Measurements from ENCODE around the gene XPC.
"Not testable (repeated sequence)": the region's sequence is repeated elsewhere in the genome, so short reads cannot be mapped to it uniquely, and the experiment has no call there.

The XPC gene

DNA sequence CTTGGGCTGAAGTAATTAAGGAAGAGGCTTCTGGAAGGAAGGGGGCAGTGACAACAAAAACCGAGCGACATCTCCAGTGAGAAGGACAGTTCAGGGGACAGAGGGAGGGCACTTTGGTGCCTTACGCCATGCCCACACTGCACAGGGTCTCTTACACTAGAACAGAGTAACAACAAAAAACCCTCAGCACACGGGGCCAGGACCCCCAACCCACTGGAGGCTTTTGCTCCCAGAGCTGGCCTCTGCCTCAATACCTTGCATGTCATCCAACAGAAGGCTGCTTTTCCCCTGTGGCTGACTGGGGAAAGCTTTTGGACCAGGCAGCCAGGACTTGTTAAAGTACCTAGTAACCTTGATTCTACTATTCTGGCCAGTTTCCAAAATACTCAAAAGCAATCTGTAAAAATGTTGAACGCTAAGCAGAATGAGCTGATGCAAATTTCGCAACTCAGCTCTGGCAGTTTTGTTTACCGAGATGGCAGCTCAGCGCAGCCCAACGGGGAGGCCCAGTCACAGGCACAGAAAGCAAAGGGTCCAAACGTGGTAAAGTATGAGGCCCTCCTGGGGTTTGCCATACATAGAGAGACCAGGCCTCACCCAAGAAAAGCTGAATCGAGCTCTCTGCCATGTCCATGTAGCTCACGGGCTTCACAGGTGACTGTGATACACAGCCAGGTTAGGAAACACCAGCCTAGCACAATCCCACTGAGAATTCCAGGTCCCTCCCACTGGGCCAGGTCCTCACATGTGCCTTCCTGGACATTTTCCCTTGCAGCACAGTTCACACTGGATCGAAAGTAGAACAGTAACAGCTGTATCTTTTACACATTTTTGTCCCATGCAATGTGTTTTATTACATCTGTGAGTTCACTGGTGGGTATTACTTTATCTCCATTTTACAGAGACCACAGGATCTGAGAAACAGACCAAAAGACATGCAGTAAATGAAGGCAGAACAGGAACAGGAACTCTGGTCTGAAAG is 59.7 kb downstream of the XPC start:
- CTCF ChIA-PET, result no interaction called here
- POLR2A ChIA-PET (ENCODE audit: low non-redundant PET), result no interaction called here
- no peak for TF ChIP-seq CTCF (conservative IDR thresholded peaks at IDR 0.05; ENCODE audit: low read depth)
- H3K27ac ChIP-seq, result peak overlapping the region; percentile 87
- DNase-seq (ENCODE audit: low spot score), result no peak

DNA sequence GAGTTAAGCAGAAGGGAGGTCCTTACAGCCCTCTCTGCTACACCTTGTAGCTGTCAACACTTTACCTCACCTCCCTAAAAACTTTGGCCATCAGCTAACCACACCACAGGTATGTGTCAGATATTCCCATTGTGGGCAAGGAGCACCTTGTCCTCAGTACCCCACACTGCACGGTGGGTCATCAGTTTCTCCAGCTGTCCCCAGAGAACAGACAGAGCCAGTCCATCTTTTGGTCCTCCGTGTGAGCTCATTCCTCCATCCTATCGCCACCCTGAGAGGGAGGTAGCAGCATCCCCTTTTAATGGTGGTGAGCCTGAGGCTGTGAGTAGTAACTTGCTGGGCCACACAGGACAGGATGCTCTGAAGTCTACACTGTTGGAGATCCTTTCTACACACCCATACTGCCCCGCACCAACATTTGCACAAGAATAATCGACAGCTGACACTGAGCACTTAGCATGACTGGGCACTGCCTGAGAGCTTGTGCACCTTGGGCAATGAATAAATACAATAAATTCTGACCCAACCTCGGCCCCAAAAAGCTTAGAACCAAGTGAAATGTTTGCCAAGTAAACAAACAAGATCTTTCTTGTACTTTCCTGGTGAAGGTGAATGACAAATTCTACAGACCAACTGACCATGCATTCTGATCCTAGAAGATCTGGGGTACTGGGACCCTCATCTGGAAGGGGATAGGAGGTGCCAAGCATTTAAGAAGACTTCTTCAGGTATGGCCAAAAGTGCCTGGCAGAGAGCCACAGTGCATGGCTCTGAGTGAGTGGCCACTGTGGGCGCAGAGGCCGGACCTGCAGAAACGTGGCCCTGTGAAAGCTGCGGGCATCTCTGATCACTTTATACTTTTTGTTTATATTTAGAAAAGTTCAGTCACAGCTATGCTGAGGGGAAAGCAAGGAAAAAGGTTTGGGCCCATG is 60.7 kb downstream of the XPC start:
- H3K27ac ChIP-seq, result peak overlapping the region; percentile 87
- CTCF ChIA-PET, result no interaction called here
- DNase-seq (ENCODE audit: low spot score), result no peak
- POLR2A ChIA-PET (ENCODE audit: low non-redundant PET), result no interaction called here
- TF ChIP-seq CTCF (conservative IDR thresholded peaks at IDR 0.05; ENCODE audit: low read depth), result no peak

DNA sequence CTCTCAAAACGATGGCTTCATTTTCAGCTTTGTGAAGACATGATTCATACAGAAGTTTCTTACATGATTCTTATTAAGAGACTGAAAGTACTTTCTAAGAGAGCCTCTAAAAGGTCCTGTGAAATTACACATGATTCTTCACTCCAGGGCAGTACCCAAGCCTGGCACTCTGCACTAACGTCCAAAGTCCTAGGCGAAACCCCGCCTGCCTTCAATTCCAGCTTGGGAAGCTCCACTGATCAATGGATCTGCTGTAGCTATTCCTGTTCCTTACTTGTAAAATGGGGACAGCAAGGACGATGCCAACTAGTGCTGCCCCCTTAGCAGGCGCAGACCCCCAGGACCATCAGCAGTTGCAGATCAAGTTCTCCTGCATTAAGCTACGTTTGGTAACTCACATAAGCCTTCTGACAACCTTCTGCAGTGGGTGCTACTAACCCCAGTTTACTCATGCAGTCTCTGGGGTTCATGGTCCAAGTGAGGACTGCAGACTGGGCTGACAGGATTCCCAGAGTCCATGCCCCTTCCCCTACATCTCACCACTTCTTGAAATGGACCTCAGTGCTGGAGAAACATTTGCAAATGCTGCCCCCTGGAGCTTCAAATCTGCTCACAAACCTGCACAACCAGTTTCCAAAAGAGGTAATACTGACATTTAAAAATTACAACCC is 64.3 kb downstream of the XPC start:
- TF ChIP-seq CTCF (conservative IDR thresholded peaks at IDR 0.05; ENCODE audit: low read depth), result no peak
- no peak for DNase-seq (ENCODE audit: low spot score)
- H3K27ac ChIP-seq, result no peak overlapping the region
- POLR2A ChIA-PET (ENCODE audit: low non-redundant PET), result no interaction called here
- CTCF ChIA-PET, result interaction anchor here (0.6 to 1.9 kb wide), 2 partner anchors 218 to 219 kb away, joined by 3 to 6 read pairs; no protein-coding TSS in a partner anchor

GRCh38 chr3:14110699-14111098 is 67.7 kb downstream of the XPC start:
- CTCF ChIA-PET, result interaction anchor here (0.9 kb wide), 1 partner anchor 214 kb away, joined by 3 read pairs; no protein-coding TSS in a partner anchor
- POLR2A ChIA-PET (ENCODE audit: low non-redundant PET), result no interaction called here
- DNase-seq (ENCODE audit: low spot score), result no peak
- TF ChIP-seq CTCF (conservative IDR thresholded peaks at IDR 0.05; ENCODE audit: low read depth), result no peak
- H3K27ac ChIP-seq, result no peak overlapping the region

DNA sequence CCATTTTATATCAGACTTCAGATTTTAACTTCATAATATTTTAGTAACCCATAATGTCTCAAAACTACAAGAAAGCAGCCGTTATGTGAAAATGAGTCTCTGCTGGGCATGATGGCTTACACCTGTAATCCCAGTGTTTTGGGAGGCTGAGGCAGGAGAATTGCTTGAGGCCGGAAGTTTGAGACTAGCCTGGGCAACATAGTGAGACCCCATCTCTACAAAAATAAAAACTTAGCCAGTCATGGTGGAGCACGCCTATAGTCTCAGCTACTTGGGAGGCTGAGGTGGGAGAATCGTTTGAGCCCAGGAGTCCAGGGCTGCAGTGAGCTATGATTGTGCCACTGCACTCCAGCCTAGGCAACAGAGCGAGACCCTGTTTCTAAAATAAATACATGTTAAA is 68.6 kb downstream of the XPC start:
- DNase-seq (ENCODE audit: low spot score); H3K27ac ChIP-seq; CTCF ChIA-PET; POLR2A ChIA-PET (ENCODE audit: low non-redundant PET): not testable (repeated sequence)

DNA sequence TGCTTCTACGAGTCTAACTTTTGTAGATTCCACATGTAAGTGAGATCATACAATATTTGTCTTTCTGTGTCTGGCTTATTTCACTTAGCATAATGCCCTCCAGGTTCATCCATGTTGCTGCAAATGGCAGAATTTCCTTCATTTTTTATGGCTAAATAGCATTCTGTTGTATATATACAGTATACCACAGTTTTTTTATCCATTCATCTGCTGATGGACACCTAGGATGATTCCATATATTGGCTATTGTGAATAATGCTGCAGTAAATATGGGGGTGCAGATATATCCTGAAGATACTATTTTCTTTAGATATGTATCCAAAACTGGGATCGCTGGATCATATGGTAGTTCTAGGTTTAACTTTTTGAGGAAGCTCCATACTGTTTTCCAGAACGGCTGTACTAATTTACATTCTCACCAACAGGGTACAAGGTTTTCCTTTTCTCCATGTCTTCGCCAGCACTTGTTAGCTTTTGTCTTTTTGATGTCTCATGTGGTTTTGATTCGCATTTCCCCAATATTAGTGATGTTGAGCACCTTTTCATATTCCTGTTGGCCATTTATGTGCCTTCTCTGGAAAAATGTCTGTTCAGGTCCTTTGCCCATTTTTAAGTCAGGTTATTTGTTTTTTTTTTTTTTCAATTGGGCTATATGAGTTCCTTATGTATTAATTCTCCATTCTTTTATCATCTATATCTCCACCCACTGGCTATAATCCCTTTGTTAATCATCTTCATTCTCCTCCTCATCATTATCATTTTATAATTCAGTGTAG is 80.6 kb downstream of the XPC start:
- TF ChIP-seq CTCF (conservative IDR thresholded peaks at IDR 0.05; ENCODE audit: low read depth), result no peak

More for the DNA sequence above, 80.6 kb downstream of the XPC start:
- no peak overlapping the region for H3K27ac ChIP-seq
- CTCF ChIA-PET, result interaction anchor here (0.7 kb wide), 1 partner anchor 16 kb away, joined by 4 read pairs; no protein-coding TSS in a partner anchor
- no peak for DNase-seq (ENCODE audit: low spot score)
- POLR2A ChIA-PET (ENCODE audit: low non-redundant PET), result no interaction called here
